Measurements from ENCODE around the gene PTPN14. TPM values are rescaled to one million over a fixed set of nuclear protein-coding genes. Genes with fewer than 3 reads are reported as not detected.

Gene PTPN14
- total RNA-seq, 2 donors from 2014 or later, result 6.8 TPM

- ATAC-seq (no peak), DNase-seq (no peak)
- intact Hi-C loops (cut with DNase I, micrococcal nuclease), result no loop called here
Observed at GRCh38 chr1:214318956-214319736, 232.3 kb downstream of the PTPN14 start.

GRCh38 chr1:214318356-214318755 is 233.0 kb downstream of the PTPN14 start:
- intact Hi-C loops (cut with DNase I, micrococcal nuclease), result no loop called here
- no peak for DNase-seq
- ATAC-seq, result no peak

GRCh38 chr1:214317734-214318133 is 233.7 kb downstream of the PTPN14 start:
- DNase-seq (no peak), ATAC-seq (no peak)
- intact Hi-C loops (cut with DNase I, micrococcal nuclease), result no loop called here

- intact Hi-C loops (cut with DNase I, micrococcal nuclease), result no loop called here
- DNase-seq (no peak), ATAC-seq (no peak)
Observed at GRCh38 chr1:214317300-214317699, 234.1 kb downstream of the PTPN14 start.

GRCh38 chr1:214316593-214316992 is 234.8 kb downstream of the PTPN14 start:
- intact Hi-C loops (cut with DNase I, micrococcal nuclease), result no loop called here
- ATAC-seq (no peak), DNase-seq (no peak)

- DNase-seq, result no peak
- intact Hi-C loops (cut with DNase I, micrococcal nuclease), result no loop called here
- no peak for ATAC-seq
Observed at GRCh38 chr1:214314178-214314843, 237.1 kb downstream of the PTPN14 start.

- DNase-seq, result no peak
- ATAC-seq, result no peak
- intact Hi-C loops (cut with DNase I, micrococcal nuclease), result no loop called here
Observed at GRCh38 chr1:214312530-214313051, 238.8 kb downstream of the PTPN14 start.

- DNase-seq, result no peak
- ATAC-seq, result no peak
- intact Hi-C loops (cut with DNase I, micrococcal nuclease), result no loop called here
Observed at GRCh38 chr1:214310777-214311690, 240.4 kb downstream of the PTPN14 start.

- intact Hi-C loops (cut with DNase I, micrococcal nuclease), result no loop called here
- DNase-seq, result no peak
- no peak for ATAC-seq
Observed at GRCh38 chr1:214310010-214310409, 241.4 kb downstream of the PTPN14 start.

GRCh38 chr1:214306269-214306668 is 245.1 kb downstream of the PTPN14 start:
- intact Hi-C loops (cut with DNase I, micrococcal nuclease), result no loop called here

GRCh38 chr1:214305164-214305751 is 246.1 kb downstream of the PTPN14 start:
- no peak for DNase-seq
- ATAC-seq, result no peak
- intact Hi-C loops (cut with DNase I, micrococcal nuclease), result no loop called here

More at GRCh38 chr1:214306269-214306668, 245.1 kb downstream of the PTPN14 start:
- no peak for DNase-seq
- ATAC-seq, result no peak

- no peak for DNase-seq
- intact Hi-C loops (cut with DNase I, micrococcal nuclease), result no loop called here
Observed at GRCh38 chr1:214303141-214303930, 248.1 kb downstream of the PTPN14 start.

GRCh38 chr1:214301526-214301925 is 249.9 kb downstream of the PTPN14 start:
- intact Hi-C loops (cut with DNase I, micrococcal nuclease), result no loop called here
- ATAC-seq, result no peak
- DNase-seq, result no peak

More at GRCh38 chr1:214303141-214303930, 248.1 kb downstream of the PTPN14 start:
- ATAC-seq, result no peak

GRCh38 chr1:214300149-214300780 is 251.1 kb downstream of the PTPN14 start:
- no peak for ATAC-seq
- intact Hi-C loops (cut with DNase I, micrococcal nuclease), result no loop called here
- no peak for DNase-seq
